Stimulated activated CD4-positive, alpha-beta T cell treated with anti-CD3 and anti-CD28 coated beads, Interleukin-2, amount 100 ng/mL, for 4 hours (primary cell): Measurements from ENCODE around the gene KCNJ1.
A peak's percentile ranks its signal among the peaks of the same experiment; 100 is the strongest.

Experiments used
- DNase-seq: peaks from one replicate; pipeline ENCODE4 v3.0.0-alpha.2; 2020; ENCODE audit warnings: low read depth

Gene KCNJ1

DNA sequence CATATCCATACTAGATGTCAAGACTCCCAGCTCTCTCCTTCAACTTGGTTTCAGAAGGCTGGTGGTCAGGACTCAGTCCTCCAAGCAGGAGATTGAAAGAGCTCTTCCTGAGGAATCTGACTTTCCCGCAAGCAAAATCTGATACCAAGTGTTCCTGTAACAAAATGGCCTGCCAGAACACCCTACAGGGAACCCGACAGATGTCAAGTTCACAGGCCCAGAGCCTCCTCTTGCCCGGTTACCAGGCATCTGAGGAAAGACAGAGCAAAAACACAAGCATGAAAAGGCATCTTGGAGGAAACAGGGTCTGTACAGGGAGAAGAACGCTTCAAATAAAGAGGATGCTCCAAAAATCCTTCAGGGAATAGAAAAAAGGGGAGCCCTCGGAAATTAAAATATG is 15.4 kb upstream of the KCNJ1 start:
- no peak for DNase-seq

- no peak for DNase-seq
Measured at GRCh38 chr11:128881221-128881620, 14.1 kb upstream of the KCNJ1 start.

GRCh38 chr11:128879817-128880216 is 12.7 kb upstream of the KCNJ1 start:
- no peak for DNase-seq

DNA sequence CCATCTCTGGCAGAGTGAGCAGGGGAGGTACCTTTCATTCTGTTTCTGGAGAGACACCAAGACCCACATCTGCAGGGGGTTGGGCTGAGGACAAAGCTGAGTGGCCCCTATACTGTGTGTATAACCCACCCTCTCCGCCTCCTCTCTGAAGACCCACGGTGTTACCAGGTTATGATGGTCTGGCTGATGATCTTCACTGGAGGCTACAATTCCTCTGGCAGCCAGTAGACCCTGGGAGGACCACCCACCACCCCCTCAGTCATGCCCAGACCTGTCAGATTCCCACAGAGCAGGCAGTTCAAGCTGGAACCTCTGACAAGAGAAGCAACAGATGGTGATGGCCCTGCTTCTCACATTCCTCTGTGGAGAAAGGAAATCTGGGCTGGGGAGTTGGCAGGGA is 11.4 kb upstream of the KCNJ1 start:
- no peak for DNase-seq

GRCh38 chr11:128877726-128878125 is 10.6 kb upstream of the KCNJ1 start:
- no peak for DNase-seq

DNA sequence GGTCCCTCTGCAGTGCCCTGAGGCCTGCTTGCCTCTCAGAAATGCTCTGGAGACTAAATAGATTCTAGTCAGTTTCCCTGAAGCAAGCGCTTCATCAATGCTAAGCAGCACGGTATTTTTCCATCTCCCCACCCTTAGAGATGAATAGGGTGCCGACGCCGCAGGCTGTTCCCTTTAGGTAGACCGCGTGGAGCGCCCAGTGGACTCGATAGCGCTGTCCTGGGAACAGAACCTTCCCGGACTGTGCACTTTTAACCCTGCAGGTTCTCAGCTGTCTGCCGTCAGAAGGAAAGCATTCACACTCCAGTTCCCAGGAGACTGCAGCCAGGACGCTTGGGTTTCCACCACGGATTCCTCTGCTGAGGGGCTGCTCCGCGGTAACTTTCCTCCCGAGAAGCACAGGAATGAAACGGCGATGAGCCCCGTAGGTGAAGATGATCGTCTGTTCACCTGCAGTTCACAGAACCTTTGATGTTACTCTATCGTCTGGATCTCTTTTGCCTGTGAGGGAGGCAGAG is 9.1 kb upstream of the KCNJ1 start:
- no peak for DNase-seq

- DNase-seq, result no peak
Measured at GRCh38 chr11:128874427-128874826, 7.3 kb upstream of the KCNJ1 start.

GRCh38 chr11:128872594-128872993 is 5.5 kb upstream of the KCNJ1 start:
- no peak for DNase-seq

DNA sequence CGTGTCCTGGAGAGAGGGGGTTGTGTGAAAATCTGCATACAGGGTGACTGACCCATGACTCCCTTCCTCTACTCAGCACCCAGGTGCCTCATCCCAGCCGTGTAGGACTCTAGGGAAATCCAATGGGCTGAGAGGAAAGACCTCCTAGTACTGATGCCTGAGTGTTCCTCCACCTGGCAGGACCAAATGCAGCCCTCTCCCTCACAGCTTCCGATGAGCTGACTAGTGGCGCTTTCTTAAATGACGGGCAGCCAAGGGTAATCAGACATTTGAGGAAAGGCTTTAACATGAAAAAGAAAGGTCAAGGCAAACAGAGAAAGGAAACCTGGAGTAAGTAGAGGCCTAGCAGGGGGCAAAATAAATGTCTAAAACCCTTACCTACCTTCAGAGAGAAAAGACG is 5.0 kb upstream of the KCNJ1 start:
- no peak for DNase-seq

DNA sequence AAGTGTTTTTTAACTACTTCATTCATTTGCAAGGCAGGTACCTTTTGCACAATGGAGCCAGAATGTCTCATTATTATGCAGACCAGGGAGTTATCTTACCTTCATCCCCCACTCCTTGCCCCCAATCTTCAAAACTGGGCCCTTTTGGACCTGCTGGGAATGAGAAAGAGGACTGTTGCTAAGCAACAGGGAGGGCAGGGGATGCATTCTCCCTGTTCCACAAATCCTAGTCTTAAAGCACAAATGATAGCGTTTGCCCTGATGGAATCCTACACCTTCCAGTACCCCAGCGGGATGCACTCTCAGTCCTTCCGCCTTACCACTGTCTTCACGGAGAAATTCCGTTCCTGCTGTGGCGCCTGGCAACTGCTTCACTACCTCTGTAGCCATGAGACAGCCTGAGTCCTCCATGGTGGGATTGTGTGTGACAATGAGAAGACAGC is 4.1 kb upstream of the KCNJ1 start:
- DNase-seq, result no peak

GRCh38 chr11:128868841-128869671 is 2.0 kb upstream of the KCNJ1 start:
- DNase-seq, result no peak

DNA sequence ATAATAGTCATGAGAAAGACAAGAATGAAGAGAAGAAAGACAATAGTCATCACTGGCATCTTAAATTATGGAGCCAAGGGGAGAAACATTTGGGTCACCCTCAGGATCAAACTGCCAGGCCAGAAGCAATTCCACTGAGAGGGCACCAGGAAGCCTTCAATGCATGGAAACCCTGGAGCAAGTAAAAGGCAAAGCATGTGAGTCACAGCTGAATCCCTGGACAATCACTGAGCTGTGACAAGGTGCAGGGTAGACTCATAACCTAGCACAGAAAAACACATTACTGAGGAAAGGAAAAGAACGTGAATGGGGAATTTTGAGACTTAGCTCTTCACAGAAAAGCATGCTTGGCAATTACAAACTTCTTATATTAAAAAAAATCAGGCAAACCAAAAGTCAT is 1.6 kb downstream of the KCNJ1 start:
- no peak for DNase-seq

- DNase-seq, result no peak
Measured at GRCh38 chr11:128862908-128863660, 4.0 kb downstream of the KCNJ1 start.

DNA sequence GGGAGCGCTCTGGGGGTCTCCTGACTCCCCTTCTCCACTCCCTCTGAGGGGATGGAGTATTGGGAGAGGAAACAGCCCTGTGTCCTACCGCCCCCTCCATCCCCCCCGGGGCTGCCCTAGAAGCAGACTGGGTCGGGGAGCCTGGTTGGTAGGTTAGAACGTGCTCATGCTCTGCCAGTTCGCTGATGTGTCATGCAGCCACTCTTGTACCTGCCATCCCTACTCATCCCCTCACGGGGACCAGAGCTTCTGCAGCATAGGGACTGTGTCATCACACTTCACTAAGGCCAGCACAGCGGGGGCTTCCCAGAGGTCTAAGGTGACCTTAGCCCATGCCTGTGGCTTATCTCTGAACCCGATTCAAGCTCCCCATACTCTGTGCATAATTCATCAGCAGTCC is 4.7 kb downstream of the KCNJ1 start:
- no peak for DNase-seq

GRCh38 chr11:128860571-128861361 is 6.3 kb downstream of the KCNJ1 start:
- no peak for DNase-seq

DNA sequence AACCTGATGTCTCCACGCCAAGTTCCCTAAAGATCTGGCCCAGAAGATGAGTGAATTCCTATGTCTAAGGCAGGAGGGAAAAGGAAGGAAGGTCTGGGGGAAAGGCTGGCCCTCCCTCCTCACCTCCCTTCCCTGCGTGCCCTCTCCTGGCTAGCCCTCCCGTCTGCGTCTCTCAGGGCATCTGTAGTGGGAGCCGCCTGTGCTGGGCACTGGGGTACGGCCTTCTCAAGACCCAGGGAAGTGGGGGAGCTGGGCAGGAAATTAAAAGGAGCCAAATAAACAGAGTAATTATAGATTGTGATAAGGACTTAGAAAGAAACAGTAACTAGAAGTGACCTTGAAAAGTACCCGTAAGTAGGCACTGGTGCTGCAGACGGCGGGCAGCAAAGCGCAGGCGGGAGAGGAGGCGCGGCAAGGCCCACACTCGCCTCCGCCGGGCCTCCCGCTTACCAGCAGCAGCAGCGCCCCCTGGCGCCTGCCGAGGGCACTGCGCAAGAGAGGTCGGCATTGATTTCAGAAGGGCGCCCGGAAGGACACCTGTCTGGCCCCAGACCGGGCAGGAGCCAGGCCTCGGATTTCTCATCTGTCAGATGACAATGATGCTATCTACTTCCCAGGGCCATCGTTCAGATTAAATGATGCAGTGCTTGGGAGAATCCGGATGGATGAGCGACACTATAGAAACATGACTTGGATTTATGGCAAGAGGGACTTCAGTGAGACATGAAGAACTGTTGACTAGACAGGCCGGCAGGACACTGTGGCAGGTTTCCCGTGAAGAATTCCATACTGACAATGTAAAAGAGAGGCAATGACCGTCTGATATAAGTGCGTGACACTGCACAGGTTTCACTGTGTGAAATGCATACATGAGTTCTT is 7.3 kb downstream of the KCNJ1 start:
- DNase-seq, result peak; percentile 63

GRCh38 chr11:128857341-128857740 is 9.8 kb downstream of the KCNJ1 start:
- no peak for DNase-seq

GRCh38 chr11:128856241-128856640 is 10.9 kb downstream of the KCNJ1 start:
- DNase-seq, result no peak

DNA sequence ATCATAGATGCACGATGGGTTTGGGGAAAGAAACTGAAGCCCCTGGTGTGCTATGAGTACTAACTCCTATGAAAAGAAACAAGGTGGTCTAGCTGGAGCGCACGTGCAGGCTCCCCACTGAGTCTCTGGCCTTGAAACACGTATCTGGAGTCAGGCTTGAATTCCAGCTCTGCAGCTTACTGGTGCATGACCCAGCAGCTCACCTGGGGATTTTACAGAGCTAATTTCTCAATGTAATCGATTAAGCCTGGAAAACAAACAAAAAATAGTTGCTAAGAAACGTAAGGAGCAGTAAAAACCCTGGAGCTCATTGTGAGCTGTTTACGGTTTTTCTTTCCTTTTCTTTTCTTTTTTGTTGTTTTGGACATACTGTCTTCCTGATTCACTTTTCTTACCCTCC is 12.3 kb downstream of the KCNJ1 start:
- DNase-seq, result no peak

DNA sequence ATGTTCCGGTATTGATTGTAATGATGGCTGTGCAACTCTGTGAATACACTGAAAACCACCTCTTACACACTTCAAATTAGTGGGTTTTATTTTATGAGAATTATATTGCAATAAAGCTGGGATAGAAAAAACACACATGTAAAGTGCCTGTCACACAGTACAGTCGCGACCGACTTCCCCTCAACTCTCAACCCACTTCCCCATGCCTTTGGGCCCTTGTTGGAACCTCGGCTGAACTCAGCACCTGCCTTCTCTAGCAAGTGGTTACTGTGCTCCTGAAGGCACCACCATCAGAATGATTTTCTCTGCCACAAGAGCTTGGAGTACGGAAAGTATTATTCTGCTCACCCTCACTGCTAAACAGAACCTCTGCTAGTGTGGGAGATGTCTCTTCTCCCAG is 13.5 kb downstream of the KCNJ1 start:
- no peak for DNase-seq

DNA sequence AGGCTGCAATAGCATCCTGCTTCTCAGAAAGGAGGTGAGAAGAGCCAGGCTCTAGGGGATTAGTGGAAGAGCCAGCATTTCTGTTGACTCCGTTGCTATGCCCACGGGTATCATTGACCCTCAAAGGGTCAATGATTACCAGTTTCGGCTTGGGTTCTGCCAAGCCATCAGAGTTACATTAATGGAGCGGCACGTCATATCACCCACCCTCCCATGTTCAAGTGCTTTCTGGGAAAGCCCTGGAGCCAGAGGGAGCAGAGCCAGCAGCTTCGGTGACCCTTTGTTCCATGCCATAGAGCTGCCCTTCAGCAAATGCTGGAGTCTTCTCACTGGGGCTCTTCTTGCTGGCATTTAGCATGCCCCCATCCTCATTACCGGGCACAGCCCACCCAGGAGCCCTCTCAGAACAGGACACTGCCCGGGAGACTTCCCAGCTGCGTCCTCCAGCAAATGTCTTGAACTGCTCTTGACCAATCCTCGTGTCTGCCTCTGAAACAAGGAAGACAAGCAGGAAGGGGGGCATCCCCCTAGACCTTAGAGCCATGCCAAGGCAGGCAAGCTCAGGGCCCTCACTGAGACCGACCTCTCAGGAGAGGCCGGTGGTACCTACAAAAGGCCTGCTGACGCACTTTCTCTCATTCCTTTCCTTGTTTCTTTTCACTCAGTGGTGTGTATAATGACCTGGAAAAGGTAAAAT is 14.6 kb downstream of the KCNJ1 start:
- DNase-seq, result no peak
